Lower leg skin (tissue), 4 donors: ENCODE results near the gene AKIRIN2. TPM values are rescaled to one million over a fixed set of nuclear protein-coding genes. Genes with fewer than 3 reads are reported as not detected.

Experiments used
- DNase-seq, 2 donors: peaks; one replicate each; pipeline ENCODE4 v3.0.0-alpha.2; 2019; ENCODE audit warnings: low spot score in 2 of 2
- H3K4me3 ChIP-seq: fragments of 200-600 bp; sonication (generic); 2 replicates; pipeline ENCODE4 v1.5.1; 2017; ENCODE audit warnings: mild to moderate bottlenecking, low read depth; ENCODE audit not compliant: poor library complexity, severe bottlenecking
- POLR2A ChIP-seq, 2 donors: fragments of 450-650 bp; IDR thresholded peaks; one replicate each; pipeline ENCODE4 v1.6.1; 2016 to 2017; ENCODE audit warnings: antibody characterized with exemption in 2 of 2, mild to moderate bottlenecking in 1 of 2, moderate library complexity in 1 of 2
- WGBS, 2 donors: methylation state at CpG; one replicate each; pipeline ENCODE4 v1.1.5; 2018; 5-methylcytosine and 5-hydroxymethylcytosine counted together
- intact Hi-C: fragments of 100-400 bp; cut with DNase I; formaldehyde crosslinking; loops from one replicate; pipeline ENCODE4 v1.15.0; 2023; ENCODE audit warnings: low total_unique reads
- total RNA-seq, 4 donors: library from RNA; depleted of rRNA; stranded (reverse); fragments of >200 nt; gene quantifications; one replicate each; pipeline ENCODE4 v1.1.0, GENCODE V29; 2016
- TF ChIP-seq, protein P1 (sequence below), 3 donors: fragments of 450-650 bp; IDR thresholded peaks; one replicate each; pipeline ENCODE4 v1.5.1; 2016; ENCODE audit warnings: antibody characterized with exemption in 3 of 3, mild to moderate bottlenecking in 3 of 3, moderate library complexity in 2 of 3

AKIRIN2 gene
- total RNA-seq, 4 donors from 2014 or later: 11.2 to 30.3 (median 17.2) TPM

DNA sequence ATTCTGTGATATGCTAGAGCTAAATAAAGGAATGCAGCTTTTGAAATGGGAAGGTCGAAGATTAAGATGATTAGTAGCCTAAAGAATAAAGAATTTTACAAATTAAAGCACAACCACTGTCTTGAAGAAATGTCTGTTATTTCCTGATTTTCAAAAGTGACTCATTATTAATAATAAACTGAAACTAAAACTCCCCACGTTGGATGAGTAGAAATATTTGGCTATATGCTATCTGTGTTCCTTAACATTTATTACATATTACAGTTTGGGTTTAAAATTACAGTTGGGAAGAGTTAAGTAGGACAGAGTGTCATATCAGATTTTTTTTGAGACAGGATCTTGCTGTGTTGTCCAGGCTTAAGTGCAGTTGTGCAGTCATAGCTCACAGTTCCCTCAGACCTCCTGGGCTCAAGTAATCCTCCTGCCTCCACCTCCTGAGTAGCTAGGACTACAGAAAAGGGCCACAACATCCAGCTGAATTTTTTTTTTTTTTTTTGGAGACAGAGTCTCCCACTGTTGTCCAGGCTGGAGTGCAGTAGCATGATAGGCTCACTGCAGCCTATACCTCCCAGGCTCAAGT is 47.1 kb downstream of the AKIRIN2 start:
- WGBS, 2 donors: 77 to 78% methylated on average over 2 of the region's 2 CpGs
- no peak overlapping the region for H3K4me3 ChIP-seq
- DNase-seq: no peak
- intact Hi-C loops: no loop called here
- TF ChIP-seq POLR2A (IDR thresholded peaks at IDR 0.05): no peak

DNA sequence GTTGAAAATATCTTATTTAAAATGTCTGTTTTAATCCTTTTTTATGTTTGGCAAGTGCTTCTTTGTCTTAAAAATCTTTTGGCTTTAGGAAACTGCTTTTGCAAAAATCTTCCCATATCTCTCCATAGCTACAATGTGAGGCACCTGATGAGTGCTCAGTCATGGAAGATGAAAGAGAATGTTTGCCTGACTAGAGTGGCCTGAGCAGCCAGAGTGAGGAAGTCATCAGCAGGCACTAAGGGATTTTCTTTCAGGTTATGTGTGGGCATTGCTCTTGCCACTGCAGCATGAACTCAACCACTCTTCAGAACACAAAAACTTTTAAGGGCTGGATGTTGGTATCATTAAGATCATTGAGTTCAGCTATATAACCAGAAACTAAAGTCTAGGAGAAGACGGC is 47.9 kb downstream of the AKIRIN2 start:
- WGBS, 2 donors: 96 to 100% methylated on average over 1 of the region's 1 CpG
- no peak overlapping the region for H3K4me3 ChIP-seq
- TF ChIP-seq, protein P1, sequence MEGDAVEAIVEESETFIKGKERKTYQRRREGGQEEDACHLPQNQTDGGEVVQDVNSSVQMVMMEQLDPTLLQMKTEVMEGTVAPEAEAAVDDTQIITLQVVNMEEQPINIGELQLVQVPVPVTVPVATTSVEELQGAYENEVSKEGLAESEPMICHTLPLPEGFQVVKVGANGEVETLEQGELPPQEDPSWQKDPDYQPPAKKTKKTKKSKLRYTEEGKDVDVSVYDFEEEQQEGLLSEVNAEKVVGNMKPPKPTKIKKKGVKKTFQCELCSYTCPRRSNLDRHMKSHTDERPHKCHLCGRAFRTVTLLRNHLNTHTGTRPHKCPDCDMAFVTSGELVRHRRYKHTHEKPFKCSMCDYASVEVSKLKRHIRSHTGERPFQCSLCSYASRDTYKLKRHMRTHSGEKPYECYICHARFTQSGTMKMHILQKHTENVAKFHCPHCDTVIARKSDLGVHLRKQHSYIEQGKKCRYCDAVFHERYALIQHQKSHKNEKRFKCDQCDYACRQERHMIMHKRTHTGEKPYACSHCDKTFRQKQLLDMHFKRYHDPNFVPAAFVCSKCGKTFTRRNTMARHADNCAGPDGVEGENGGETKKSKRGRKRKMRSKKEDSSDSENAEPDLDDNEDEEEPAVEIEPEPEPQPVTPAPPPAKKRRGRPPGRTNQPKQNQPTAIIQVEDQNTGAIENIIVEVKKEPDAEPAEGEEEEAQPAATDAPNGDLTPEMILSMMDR (IDR thresholded peaks at IDR 0.05): no peak
- no peak for TF ChIP-seq POLR2A (IDR thresholded peaks at IDR 0.05)
- DNase-seq: no peak
- intact Hi-C loops: no loop called here

- TF ChIP-seq POLR2A (IDR thresholded peaks at IDR 0.05): no peak
- TF ChIP-seq, protein P1 (IDR thresholded peaks at IDR 0.05): no peak
- no peak for DNase-seq
- H3K4me3 ChIP-seq: no peak overlapping the region
- intact Hi-C loops: no loop called here
- WGBS, 2 donors: 60 to 61% methylated on average over 3 of the region's 3 CpGs
Measured at GRCh38 chr6:87653074-87653962, 48.7 kb downstream of the AKIRIN2 start.

DNA sequence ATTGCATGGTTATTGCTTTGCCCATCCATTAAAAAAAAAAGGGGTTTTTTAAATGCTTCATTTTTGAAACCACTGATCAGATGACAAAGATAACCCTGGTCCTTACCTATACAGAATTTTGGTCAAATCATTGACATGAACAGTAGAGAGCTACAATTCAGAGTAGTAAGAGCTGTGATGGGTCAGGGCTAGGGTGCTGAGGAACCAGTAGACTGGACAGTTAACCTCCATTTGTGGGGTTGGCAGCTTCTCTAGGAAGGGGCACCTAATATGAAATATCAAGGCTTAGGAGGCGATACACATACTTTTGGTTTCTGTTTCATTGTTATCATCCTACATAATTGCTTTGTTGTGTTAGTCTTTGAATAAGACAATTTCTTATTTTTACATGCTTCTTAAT is 57.0 kb downstream of the AKIRIN2 start:
- 70 to 86% methylated on average over 1 of the region's 1 CpG for WGBS, 2 donors
- TF ChIP-seq, protein P1 (IDR thresholded peaks at IDR 0.05): no peak
- no peak for TF ChIP-seq POLR2A (IDR thresholded peaks at IDR 0.05)
- DNase-seq: no peak
- intact Hi-C loops: no loop called here
- no peak overlapping the region for H3K4me3 ChIP-seq

DNA sequence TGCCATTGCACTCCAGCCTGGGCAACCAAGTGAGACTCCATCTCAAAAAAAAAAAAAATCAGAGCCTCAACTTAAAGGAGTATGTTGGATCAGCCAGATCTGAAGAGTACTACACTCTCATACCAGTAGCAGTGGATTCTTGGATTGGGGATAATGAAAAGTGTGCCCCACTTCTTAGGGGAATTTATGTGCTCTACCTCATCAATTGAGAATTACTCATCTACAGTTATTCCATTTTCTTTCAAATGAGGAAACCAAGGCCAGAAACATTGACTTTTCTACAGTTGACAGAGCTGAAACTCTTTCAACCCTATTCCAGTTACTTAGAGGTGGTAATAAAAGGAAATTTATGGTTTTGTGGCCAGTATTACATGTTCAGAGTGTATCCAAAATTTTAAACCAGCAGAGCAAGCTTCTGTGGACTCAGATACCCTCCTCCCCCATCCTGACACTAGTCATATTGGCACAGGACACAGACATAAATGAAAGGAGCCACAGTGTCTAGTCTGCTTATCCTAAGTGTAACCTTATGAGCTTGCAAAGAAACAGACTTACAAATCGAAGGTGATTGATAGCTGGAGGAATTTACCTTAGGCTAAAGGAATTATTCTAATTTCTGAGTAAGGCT is 60.9 kb downstream of the AKIRIN2 start:
- TF ChIP-seq, protein P1 (IDR thresholded peaks at IDR 0.05): no peak
- no peak for TF ChIP-seq POLR2A (IDR thresholded peaks at IDR 0.05)
- WGBS, 2 donors: 45 to 46% methylated on average over 1 of the region's 1 CpG
- H3K4me3 ChIP-seq: no peak overlapping the region
- DNase-seq: no peak
- intact Hi-C loops: no loop called here

DNA sequence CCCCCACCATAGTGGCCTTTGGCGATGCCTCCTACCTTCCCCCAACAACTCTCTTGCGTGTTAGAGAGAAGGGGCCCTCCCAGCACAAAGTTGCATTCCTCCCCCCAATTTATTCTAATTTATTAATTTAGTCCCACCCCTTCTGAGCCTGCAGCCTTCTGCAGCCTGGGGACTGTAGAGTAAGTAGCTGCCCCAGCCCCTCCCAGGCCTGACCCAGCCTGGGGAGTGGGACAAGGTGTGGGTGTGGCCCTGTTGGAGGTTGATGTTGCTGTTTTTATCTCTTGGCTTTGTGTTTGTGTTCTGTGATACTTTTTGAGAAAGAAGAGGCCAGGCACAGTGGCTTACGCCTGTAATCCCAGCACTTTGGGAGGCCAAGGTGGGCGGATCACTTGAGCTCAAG is 62.7 kb downstream of the AKIRIN2 start:
- H3K4me3 ChIP-seq: no peak overlapping the region
- 96 to 97% methylated on average over 4 of the region's 4 CpGs for WGBS, 2 donors
- intact Hi-C loops: no loop called here
- DNase-seq: no peak
- TF ChIP-seq POLR2A (IDR thresholded peaks at IDR 0.05): no peak
- TF ChIP-seq, protein P1 (IDR thresholded peaks at IDR 0.05): no peak
